Keratinocyte (primary cell): ENCODE data around the gene ATP9B. TPM values are rescaled to one million over a fixed set of nuclear protein-coding genes. Genes with fewer than 3 reads are reported as not detected.

Source experiments
- DNase-seq: peaks from one replicate; pipeline ENCODE4 v3.0.0-alpha.2; 2011; ENCODE audit warnings: low read depth, missing footprints, low spot score
- FAIRE-seq: peaks from 2 replicates; lab custom pipeline; 2011; peaks lifted over from hg19 to GRCh38; lab: Jason Lieb, UNC
- H2AFZ ChIP-seq: 2 replicates; pipeline ENCODE4 v1.6.0; 2012; ENCODE audit warnings: low read length, control low read depth, inconsistent platforms; ENCODE audit not compliant: control insufficient read depth
- H3K27ac ChIP-seq: 2 replicates; pipeline ENCODE4 v1.5.1; 2011; ENCODE audit warnings: low read length; ENCODE audit not compliant: control insufficient read depth, insufficient read depth
- H3K27me3 ChIP-seq: 3 replicates; pipeline ENCODE4 v1.6.0; 2011; ENCODE audit warnings: low read length; ENCODE audit not compliant: control insufficient read depth, insufficient read depth; ENCODE audit errors: extremely low read depth
- H3K36me3 ChIP-seq, 2 experiments: 2 replicates in 1 of 2; 3 replicates in 1 of 2; pipeline ENCODE4 v1.5.1; 2011; ENCODE audit warnings: low read length in 2 of 2, mild to moderate bottlenecking in 1 of 2; ENCODE audit not compliant: control insufficient read depth in 2 of 2, insufficient read depth in 2 of 2; ENCODE audit errors: extremely low read depth in 1 of 2
- H3K4me1 ChIP-seq: 3 replicates; pipeline ENCODE4 v1.5.1; 2011; ENCODE audit warnings: low read length; ENCODE audit not compliant: control insufficient read depth, insufficient read depth; ENCODE audit errors: extremely low read depth
- H3K4me2 ChIP-seq: 3 replicates; pipeline ENCODE4 v1.6.0; 2011; ENCODE audit warnings: low read depth, low read length; ENCODE audit not compliant: control insufficient read depth, insufficient read depth; ENCODE audit errors: extremely low read depth
- H3K4me3 ChIP-seq, 3 experiments: fragments of 200-600 bp in 1 of 3; sonication (generic) in 1 of 3; 2 replicates in 2 of 3; 3 replicates in 1 of 3; pipeline ENCODE4 v1.5.1; 2011 to 2016; ENCODE audit warnings: low read length in 3 of 3, mild to moderate bottlenecking in 3 of 3, control low read depth in 2 of 3, inconsistent platforms in 1 of 3, low read depth in 1 of 3, mixed read lengths in 1 of 3, mixed run types in 1 of 3, moderate library complexity in 1 of 3; ENCODE audit not compliant: control insufficient read depth in 2 of 3, insufficient read depth in 2 of 3; ENCODE audit errors: extremely low read depth in 1 of 3
- H3K79me2 ChIP-seq: 2 replicates; pipeline ENCODE4 v1.6.0; 2012; ENCODE audit warnings: low read length; ENCODE audit not compliant: control insufficient read depth, insufficient read depth
- H3K9ac ChIP-seq: 3 replicates; pipeline ENCODE4 v1.6.0; 2011; ENCODE audit warnings: low read length; ENCODE audit not compliant: control insufficient read depth, insufficient read depth; ENCODE audit errors: extremely low read depth
- H3K9me1 ChIP-seq: 3 replicates; pipeline ENCODE4 v1.6.0; 2011; ENCODE audit warnings: low read length; ENCODE audit not compliant: control insufficient read depth, insufficient read depth; ENCODE audit errors: extremely low read depth
- H3K9me3 ChIP-seq: 2 replicates; pipeline ENCODE4 v1.5.1; 2012; ENCODE audit warnings: low read depth, low read length; ENCODE audit not compliant: control insufficient read depth
- H4K20me1 ChIP-seq: 3 replicates; pipeline ENCODE4 v1.6.0; 2011; ENCODE audit warnings: low read length; ENCODE audit not compliant: control insufficient read depth, insufficient read depth; ENCODE audit errors: extremely low read depth
- CTCF ChIP-seq, 3 experiments: IDR thresholded peaks in 1 of 3; conservative IDR thresholded peaks in 1 of 3; optimal IDR thresholded peaks in 1 of 3; 2 replicates in 2 of 3; 3 replicates in 1 of 3; pipeline versions ENCODE3 to v1.5.1; 2011; ENCODE audit warnings: low read length in 3 of 3, mild to moderate bottlenecking in 3 of 3, moderate library complexity in 2 of 3, control low read depth in 1 of 3, inconsistent platforms in 1 of 3; ENCODE audit not compliant: insufficient read depth in 2 of 3; ENCODE audit errors: extremely low read depth in 1 of 3
- EZH2 ChIP-seq: IDR thresholded peaks from one replicate; pipeline ENCODE4 v1.6.1; 2012; ENCODE audit warnings: inconsistent platforms, mild to moderate bottlenecking, low read length, moderate library complexity
- dilution Hi-C: fragments of 300-500 bp; cut with MboI; formaldehyde crosslinking; loops from one replicate; pipeline ENCODE4 v1.7.0; 2020; ENCODE audit warnings: low sequenced_read_pairs; ENCODE audit not compliant: extremely low pct_ligation_motif_present
- polyA plus RNA-seq, 5 experiments: library from polyadenylated mRNA; depleted of rRNA in 3 of 5; stranded (reverse) in 3 of 5; stranded (forward) in 1 of 5; unstranded in 1 of 5; fragments of >200 nt; gene quantifications; 1 replicate in 1 of 5; 2 replicates in 3 of 5; 3 replicates in 1 of 5; pipeline versions ENCODE4 v1.2.1 to v1.2.3, GENCODE V29; 2011 to 2012; ENCODE audit warnings: missing spikeins in 2 of 5, low read depth in 1 of 5, low replicate concordance in 1 of 5

ATP9B gene
- polyA plus RNA-seq, 1 donor (not counting 4 experiments of a cell fraction or from before 2014, with no cell fraction given), result 16.1 TPM

DNA sequence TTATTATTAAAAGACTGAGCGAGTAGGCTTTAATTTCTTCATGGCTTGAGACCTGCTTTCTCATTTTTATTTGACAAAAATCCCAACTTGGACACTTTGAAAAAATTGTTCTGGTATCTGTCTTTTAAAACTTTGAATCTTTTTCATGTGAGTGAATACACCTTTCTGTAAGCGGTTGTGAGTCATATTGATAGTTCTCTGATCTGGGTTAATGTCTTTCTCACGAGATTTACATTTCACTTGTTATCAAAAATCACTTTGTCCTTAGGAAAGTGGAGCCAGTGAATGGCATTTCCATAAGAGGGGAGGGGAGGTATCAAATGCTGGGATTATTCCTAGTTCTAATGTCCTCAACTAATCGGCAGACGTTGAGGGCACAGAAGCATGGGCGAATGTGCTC is 36.3 kb downstream of the ATP9B start:
- Histone ChIP-seq H3K27me3 (no peaks in the 10 kb centered on the region), H3K4me3 (no peak overlapping the region), H3K9me3 (no peaks in the 10 kb centered on the region), H3K79me2 (peaks cover 5% of the 10 kb centered on the region), H3K4me2 (no peak overlapping the region), H4K20me1 (peaks cover 3% of the 10 kb centered on the region), H2AFZ (no peak overlapping the region), H3K9me1 (no peaks in the 10 kb centered on the region), H3K36me3 (no peaks in the 10 kb centered on the region), H3K27ac (no peak overlapping the region), H3K9ac (no peak overlapping the region), H3K4me1 (no peaks in the 10 kb centered on the region)
- dilution Hi-C loops, result no loop called here
- DNase-seq, result no peak
- no peak for FAIRE-seq
- TF ChIP-seq CTCF (optimal IDR thresholded peaks at IDR 0.05 in 1 of 3, IDR thresholded peaks at IDR 0.05 in 1 of 3, conservative IDR thresholded peaks at IDR 0.05 in 1 of 3; ENCODE audit: extremely low read depth in 1 of 3, insufficient read depth in 2 of 3, low read length in 3 of 3) (no peak), EZH2 (no peak)

GRCh38 chr18:79106084-79106483 is 36.9 kb downstream of the ATP9B start:
- Histone ChIP-seq H4K20me1 (peaks cover 3% of the 10 kb centered on the region), H3K4me3 (no peak overlapping the region), H3K36me3 (no peaks in the 10 kb centered on the region), H3K9ac (no peak overlapping the region), H3K4me1 (no peaks in the 10 kb centered on the region), H3K27ac (no peak overlapping the region), H3K79me2 (peaks cover 5% of the 10 kb centered on the region), H2AFZ (no peak overlapping the region), H3K9me3 (no peaks in the 10 kb centered on the region), H3K4me2 (no peak overlapping the region), H3K9me1 (no peaks in the 10 kb centered on the region), H3K27me3 (no peaks in the 10 kb centered on the region)
- FAIRE-seq (no peak), DNase-seq (no peak)
- no peak for TF ChIP-seq EZH2
- dilution Hi-C loops, result no loop called here

DNA sequence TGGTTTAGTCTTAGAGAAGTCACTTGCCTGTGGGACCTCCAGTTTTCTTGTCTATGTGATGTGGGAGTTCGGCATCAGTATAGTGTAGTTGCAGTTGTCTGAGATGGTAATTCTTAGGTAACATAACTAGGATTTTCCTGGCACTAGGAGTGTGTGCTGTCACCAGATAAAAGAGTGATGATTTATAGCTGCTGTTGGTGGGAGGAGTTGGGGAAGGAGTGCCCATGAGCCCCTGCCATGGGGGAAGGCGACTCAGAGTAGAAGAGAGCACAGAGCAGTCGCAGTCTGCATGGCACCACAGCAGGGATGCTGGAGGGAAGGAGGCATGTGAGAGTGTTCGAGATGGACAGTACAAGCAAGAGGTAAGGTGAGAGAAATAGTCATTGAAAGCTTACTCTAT is 38.7 kb downstream of the ATP9B start:
- H3K9me1 ChIP-seq, result no peaks in the 10 kb centered on the region
- H3K27me3 ChIP-seq, result no peaks in the 10 kb centered on the region
- H3K9ac ChIP-seq, result no peak overlapping the region
- FAIRE-seq (no peak), DNase-seq (no peak)
- H3K4me3 ChIP-seq, result no peak overlapping the region
- dilution Hi-C loops, result no loop called here
- no peak overlapping the region for H3K4me2 ChIP-seq
- H4K20me1 ChIP-seq, result peaks cover 3% of the 10 kb centered on the region
- no peaks in the 10 kb centered on the region for H3K4me1 ChIP-seq
- H2AFZ ChIP-seq, result no peak overlapping the region
- TF ChIP-seq EZH2, result no peak
- no peak for TF ChIP-seq CTCF (optimal IDR thresholded peaks at IDR 0.05 in 1 of 3, IDR thresholded peaks at IDR 0.05 in 1 of 3, conservative IDR thresholded peaks at IDR 0.05 in 1 of 3; ENCODE audit: extremely low read depth in 1 of 3, insufficient read depth in 2 of 3, low read length in 3 of 3)
- H3K36me3 ChIP-seq, result no peaks in the 10 kb centered on the region
- H3K27ac ChIP-seq, result no peak overlapping the region
- no peaks in the 10 kb centered on the region for H3K9me3 ChIP-seq
- H3K79me2 ChIP-seq, result peaks cover 5% of the 10 kb centered on the region
